Anterior cingulate cortex (tissue), 58 donors: Measurements from ENCODE around the gene BAHCC1.
A peak's percentile ranks its signal among the peaks of the same experiment; 100 is the strongest.

Source experiments
- DNase-seq, 58 donors: peaks; one replicate each; lab custom pipeline; 2025; lab: John Stamatoyannopoulos, UW

BAHCC1 gene

DNA sequence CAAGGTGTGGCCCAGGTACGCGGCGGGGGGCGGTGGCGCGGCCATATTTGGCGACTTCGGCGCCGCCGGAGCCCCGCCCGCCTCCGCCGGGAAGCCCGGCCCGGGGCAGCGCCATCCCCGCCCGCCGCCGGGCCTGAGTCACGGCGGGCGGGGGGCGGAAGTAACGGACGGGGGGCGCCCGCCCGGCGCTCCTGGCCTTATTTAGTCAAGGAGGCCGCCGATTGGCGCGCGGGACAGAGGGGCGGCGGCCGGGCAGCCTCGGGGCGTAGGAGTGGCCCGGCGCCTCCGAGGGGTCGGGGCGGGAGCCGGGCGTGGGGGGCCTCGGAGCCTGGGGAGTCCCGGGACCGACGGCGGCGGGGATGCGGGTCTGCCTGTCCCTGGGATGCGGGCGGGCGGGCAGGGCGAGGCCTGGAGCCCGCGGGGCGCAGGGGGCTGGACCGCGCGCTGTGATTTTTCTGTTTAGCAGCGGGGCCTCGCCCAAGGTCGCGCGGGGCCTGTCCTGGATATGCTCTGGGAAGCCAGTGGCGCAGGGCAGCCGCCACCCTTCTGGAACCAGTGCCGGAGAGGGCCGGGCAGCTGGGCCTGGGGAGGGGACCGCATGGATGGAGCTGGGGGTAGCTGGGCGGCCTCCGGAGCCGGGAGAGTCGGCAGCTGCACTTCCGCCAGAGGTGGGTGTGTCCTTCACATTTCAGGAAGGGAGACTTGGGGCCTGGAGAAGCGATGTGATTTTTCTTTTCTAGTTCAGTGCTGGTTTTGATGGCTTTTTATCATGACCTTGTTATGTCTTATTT, 119.7 kb downstream of the BAHCC1 start:
- DNase-seq, result peak in 26 of 58 donors; percentile 24 to 70 (median 42)

DNA sequence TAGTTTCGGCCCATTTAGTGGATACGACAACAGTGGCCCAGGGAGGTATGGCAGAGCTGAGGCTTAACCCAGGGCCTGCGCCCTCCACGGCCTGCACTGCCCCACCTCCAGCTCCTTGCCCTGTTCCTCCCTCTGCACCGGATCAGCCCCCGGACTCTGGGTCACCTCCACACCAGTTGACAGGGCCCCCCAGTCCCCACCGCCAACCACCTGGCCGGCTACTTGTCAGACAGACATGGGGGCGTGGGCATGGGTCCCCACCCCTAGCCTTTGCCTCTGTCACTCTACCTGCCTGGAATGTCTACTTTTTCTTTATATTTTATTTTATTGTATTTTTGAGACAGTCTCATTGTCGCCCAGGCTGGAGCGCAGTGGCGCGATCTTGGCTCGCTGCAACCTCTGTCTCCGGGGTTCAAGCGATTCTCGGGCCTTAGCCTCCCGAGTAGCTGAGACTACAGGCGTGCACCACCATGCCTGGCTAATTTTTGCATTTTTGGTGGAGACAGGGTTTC, 120.3 kb downstream of the BAHCC1 start:
- no peak for DNase-seq
